Omental fat pad (tissue), 4 donors: ENCODE results near the gene TMED7. TPM values are rescaled to one million over a fixed set of nuclear protein-coding genes. Genes with fewer than 3 reads are reported as not detected.

ENCODE experiments used
- ATAC-seq: fragments of 150-250 bp; one replicate; pipeline ENCODE4 v1.9.1; 2016; ENCODE audit warnings: mild to moderate bottlenecking, moderate library complexity; ENCODE audit not compliant: low FRiP score
- DNase-seq: peaks from one replicate; pipeline ENCODE4 v3.0.0-alpha.2; 2019; ENCODE audit warnings: low spot score
- total RNA-seq, 4 donors: library from RNA; depleted of rRNA; stranded (reverse); fragments of >200 nt; gene quantifications; one replicate each; pipeline ENCODE4 v1.1.0, GENCODE V29; 2016
- TF ChIP-seq, protein P1 (sequence below), 3 donors: fragments of 450-650 bp; IDR thresholded peaks; one replicate each; pipeline ENCODE4 v1.5.1; 2016 to 2017; ENCODE audit warnings: antibody characterized with exemption in 3 of 3, mild to moderate bottlenecking in 3 of 3, moderate library complexity in 2 of 3

Gene TMED7
- total RNA-seq, 4 donors from 2014 or later, result 73.1 to 88.5 (median 80.3) TPM

GRCh38 chr5:115586525-115587146 is 39.2 kb downstream of the TMED7 start:
- DNase-seq (no peak), ATAC-seq (no peak)
- TF ChIP-seq, protein P1, sequence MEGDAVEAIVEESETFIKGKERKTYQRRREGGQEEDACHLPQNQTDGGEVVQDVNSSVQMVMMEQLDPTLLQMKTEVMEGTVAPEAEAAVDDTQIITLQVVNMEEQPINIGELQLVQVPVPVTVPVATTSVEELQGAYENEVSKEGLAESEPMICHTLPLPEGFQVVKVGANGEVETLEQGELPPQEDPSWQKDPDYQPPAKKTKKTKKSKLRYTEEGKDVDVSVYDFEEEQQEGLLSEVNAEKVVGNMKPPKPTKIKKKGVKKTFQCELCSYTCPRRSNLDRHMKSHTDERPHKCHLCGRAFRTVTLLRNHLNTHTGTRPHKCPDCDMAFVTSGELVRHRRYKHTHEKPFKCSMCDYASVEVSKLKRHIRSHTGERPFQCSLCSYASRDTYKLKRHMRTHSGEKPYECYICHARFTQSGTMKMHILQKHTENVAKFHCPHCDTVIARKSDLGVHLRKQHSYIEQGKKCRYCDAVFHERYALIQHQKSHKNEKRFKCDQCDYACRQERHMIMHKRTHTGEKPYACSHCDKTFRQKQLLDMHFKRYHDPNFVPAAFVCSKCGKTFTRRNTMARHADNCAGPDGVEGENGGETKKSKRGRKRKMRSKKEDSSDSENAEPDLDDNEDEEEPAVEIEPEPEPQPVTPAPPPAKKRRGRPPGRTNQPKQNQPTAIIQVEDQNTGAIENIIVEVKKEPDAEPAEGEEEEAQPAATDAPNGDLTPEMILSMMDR (IDR thresholded peaks at IDR 0.05), result no peak

- no peak for DNase-seq
- no peak for ATAC-seq
- TF ChIP-seq, protein P1 (IDR thresholded peaks at IDR 0.05), result no peak
Observed at GRCh38 chr5:115585265-115585664, 40.6 kb downstream of the TMED7 start.

DNA sequence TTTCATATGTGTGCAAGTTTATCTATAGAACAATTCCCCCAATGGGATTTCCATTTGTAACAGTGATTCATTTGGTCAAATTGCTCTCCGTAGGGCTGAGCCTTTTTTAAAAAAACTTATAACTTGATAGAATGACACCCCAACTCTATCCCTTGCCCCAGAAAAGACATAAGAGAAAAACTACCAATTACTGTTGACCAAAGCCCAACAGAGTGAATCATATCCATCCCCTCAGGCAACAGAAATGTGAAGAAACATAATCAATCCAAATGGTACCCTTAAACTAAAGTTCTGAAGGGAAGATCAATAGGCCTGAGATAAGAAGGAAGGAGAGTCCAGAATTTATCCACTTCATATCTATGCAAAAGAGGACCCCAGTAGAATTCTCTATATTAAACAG is 41.3 kb downstream of the TMED7 start:
- ATAC-seq (no peak), DNase-seq (no peak)
- TF ChIP-seq, protein P1 (IDR thresholded peaks at IDR 0.05), result no peak

DNA sequence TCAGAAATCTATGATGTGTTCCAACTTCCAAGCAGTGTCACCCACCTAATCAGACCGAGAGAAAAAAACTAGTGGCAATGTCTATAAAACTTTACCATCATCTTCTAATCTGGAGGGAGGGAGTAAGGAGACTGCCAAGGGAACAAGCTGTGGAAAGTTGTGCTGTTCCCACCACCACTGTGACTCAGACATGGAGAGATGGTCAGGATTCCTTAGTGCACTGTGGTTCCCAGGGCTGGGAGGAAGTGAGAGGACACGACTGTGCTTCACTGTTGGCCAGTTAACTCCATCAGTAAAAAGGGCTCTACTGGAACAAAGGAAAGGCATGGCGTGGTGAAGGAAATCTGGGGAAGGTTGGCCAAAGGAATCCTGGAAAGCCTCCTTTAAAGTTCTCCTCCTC is 42.4 kb downstream of the TMED7 start:
- DNase-seq, result no peak
- no peak for ATAC-seq
- TF ChIP-seq, protein P1 (IDR thresholded peaks at IDR 0.05), result no peak

DNA sequence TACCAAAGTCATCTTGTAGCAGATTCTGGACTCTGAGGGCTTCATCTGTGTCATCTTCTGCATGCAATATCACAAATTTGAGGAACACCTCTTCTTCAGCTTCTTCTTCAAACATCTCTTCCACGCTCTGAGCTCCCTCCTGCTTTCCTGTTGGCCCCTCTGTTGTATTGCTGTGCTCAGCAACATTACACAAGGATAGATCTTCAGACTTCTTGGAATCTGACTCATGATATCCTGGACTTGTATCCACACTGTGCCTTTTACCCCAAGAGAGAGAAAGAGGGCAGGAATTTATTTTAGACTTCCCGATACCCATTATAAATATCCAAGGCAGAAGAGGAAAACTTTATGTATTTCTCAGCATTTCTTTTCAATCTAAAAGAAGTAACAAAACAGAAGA is 44.9 kb downstream of the TMED7 start:
- ATAC-seq (no peak), DNase-seq (no peak)
- TF ChIP-seq, protein P1 (IDR thresholded peaks at IDR 0.05), result no peak

DNA sequence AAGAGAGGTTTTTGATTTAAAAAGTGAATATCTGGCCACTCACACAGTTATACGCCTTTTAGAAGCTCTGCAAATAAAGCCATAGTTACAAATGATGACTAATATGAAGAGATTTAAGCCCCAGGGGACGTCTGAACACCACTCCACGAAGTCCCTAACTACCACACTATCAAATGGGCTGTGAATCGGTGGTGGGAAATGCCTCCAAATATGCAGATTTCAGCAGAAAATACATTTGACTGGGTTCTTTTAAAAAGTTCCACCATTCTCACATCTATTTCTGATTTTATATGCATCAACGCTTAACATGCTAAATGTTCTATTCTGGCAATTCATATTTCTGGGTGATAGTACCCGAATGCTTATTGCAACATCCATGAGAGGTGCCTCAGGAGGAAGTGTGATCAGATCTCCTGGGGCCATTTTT is 46.1 kb downstream of the TMED7 start:
- ATAC-seq (no peak), DNase-seq (no peak)
- TF ChIP-seq, protein P1 (IDR thresholded peaks at IDR 0.05), result no peak

DNA sequence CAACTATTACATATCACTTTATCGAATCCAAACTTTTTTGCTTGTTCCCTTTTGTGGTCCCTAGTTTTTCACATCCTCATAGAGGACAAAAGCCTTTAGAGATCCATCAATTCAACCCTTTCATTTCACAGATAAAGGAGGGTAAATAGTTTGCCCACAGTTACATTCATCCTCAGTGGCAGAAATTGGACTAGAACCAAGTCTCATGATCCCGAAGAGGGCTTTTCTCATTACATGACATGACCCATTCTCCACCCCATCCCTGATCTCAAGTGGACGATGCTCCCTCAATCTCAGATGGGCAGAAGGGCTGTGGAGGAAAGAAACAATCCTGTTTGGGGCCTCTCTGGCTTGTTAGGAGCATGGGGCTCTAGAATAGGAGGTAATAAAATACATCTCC is 46.6 kb downstream of the TMED7 start:
- TF ChIP-seq, protein P1 (IDR thresholded peaks at IDR 0.05), result no peak
- DNase-seq (no peak), ATAC-seq (no peak)
